LHCN-M2 (cell line): Measurements from ENCODE around the gene HMGN2. TPM values are rescaled to one million over a fixed set of nuclear protein-coding genes. Genes with fewer than 3 reads are reported as not detected.
A peak's percentile ranks its signal among the peaks of the same experiment; 100 is the strongest.
"Not testable (repeated sequence)": the region's sequence is repeated elsewhere in the genome, so short reads cannot be mapped to it uniquely, and the experiment has no call there.

Experiments used
- DNase-seq: peaks from one replicate; pipeline ENCODE4 v3.0.0-alpha.2; 2012; ENCODE audit warnings: low read depth
- total RNA-seq: library from RNA; depleted of rRNA; stranded (reverse); fragments of >200 nt; gene quantifications from 2 replicates; pipeline ENCODE4 v1.2.3, GENCODE V29; 2014

Gene HMGN2
- total RNA-seq, 1 experiment from 2014 or later: 722 TPM

DNA sequence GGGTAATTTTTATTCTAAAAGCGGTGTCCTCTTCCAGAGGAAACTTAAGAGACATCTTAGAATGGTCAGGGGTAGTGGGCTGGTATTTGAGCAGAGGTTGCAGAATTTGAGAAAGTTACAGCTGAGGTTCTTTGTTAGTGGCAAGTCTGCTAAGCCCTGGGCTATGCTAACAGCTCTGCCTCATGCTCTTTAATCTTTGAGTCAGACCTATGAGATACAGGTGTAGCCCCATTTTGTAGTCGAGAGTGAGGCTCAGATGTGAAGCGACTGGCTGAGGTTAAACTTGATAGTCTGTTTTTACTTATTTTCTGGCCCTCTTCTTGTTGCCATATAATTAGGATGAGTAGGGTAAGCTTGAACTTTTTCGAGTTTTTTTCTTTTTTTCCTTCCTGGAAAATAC, 4.7 kb downstream of the HMGN2 start:
- DNase-seq: no peak

DNA sequence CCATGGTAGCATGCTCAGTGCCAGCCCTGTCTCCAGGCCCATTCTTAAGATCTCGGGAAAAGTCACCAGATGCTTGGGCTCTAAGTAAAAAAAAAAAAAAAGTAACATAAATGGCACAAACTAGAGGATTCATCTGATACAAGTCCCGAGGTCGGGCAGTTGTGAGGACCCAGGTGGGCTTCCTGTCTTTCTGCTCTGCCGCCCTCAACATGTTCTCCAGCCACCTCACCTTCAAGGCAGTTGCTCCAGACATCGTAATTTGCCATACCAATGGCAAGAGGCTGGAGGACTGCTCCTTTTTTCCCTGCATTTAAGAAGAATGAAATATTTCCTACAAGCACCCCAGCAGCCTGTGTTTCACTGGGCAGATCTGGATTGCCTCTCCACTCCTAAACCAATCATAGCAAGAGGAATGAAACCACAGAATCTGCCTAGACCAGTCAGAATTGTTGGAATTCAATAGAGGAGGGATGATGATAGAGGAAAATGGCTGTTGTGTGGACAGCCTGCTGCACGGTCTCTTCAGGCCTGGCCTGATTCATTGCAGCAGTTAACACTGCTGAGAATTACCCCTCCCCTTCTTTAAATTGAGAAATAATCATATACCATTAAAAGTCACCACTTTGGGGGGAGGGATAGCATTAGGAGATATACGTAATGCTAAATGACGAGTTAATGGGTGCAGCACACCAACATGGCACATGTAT, 5.4 kb downstream of the HMGN2 start:
- DNase-seq: peak; percentile 36

DNA sequence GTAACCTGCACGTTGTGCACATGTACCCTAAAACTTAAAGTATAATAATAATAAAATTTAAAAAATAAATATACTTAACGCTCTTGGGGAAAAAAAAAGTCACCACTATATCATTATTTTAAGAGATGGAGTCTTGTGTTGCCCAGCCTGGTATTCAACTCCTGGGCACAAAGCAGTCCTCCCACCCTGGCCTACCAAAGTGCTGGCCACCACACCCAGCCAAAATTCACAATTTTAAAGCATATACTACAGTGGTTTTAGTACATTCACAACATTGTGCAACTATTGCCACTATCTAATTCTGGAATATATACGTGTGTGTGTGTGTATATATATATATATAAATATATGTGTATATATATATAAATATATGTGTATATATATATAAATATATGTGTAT, 5.9 kb downstream of the HMGN2 start:
- no peak for DNase-seq

DNA sequence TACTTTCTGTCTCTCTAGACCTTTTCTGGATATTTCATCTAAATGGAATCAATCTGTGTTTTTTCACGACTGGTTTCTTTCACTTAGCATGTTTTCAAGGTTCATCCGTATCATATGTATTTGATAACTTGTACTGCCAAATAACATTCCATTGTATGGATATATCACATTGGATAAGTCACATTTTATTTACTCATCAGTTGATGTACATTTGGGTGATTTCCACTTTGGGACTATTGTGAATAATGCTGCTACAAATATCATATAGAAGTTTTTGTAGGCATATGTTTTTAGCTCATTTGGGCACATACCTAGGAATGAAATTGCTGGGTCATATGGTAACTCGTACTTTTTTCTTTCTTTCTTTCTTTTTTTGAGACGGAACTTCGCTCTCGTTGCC, 6.7 kb downstream of the HMGN2 start:
- DNase-seq: no peak

DNA sequence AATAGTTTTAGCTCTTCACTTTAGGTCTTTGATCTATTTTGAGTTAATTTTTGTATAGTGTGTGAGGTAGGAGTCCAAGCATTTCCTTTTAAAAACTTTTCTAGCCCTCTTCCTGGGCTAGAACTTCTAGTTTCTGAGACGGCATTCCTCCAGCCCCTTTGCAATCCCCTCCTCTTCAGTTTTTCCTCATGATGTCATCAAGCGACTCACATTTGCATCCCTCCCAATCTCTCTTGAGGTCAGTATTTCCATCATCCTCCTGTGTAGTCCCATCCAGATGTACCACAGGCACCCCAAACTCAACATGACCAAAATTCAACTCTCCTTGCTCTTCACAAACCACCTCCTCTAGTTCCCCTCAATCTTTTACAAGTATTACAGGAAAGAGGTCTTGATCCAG, 10.7 kb downstream of the HMGN2 start:
- DNase-seq: no peak

DNA sequence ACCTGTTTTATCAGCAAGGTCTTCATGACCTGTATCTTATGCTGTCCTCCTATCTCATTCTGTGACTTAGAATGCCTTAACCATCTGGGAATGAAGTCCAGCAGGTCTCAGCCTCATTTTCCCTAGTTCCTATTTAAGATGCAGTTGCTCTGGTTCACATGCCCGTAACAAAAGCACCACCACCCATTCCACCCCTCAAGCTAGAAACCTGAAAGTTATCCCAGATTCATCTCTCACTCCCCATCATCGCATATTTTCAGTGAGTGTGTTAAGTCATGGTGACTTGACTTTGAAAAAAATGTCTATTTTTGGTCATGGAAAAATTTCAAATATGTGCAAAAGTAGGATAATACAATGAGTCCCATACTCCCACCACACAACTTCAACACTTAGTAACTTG, 11.7 kb downstream of the HMGN2 start:
- DNase-seq: no peak

DNA sequence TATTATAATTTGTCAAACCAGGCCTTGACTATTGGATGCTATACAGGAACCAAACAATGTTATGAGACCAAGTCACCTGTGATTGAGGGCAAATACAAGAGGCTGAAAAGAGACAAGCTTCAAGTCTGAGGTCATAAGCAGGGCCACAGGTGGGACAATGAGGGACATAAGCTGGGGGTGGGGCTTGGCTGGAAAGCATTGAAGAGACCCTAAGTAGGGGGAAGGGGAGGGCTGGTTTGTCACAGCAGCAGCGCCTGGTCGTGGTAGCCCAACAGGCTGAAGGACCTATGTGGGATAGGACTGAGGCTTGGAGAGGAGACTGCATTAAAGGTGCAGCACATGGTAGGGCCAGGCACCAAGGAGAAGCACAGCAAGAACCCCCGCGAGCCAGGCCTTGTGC, 17.9 kb downstream of the HMGN2 start:
- no peak for DNase-seq

DNA sequence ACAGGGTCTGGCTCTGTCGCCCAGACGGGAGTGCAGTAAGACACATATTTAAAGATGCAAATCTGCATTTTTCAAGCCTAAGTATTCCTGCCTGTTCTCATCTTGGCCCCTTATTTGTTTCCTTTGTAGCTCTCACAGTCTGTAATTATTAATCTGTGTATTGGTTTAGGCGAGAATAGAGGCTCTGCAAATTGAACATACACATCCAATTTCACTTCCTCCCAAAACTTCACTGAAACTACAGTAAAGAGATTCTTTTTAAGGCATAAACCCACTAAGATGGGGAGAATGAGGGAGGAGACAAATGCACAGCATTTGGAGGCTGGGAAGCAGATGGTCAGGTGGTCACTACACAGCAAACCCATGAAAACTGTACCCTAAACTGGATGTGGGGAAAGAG, 21.0 kb downstream of the HMGN2 start:
- DNase-seq: no peak

DNA sequence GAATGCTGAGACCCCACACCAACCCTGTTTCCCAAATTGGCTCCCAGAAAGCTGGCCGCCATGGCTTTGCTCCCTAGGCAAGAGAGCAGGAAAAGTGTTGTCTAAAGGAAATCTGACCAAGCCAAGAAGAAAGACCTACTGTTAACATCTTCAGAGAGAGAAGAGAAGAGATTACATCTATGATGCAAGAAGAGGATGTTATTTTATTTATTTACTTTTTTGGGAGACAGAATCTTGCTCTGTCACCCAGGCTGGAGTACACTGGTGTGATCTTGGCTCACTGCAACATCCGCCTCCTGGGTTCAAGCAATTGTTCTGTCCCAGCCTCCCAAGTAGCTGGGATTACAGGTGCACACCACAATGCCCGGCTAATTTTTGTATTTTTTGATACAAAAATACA, 21.7 kb downstream of the HMGN2 start:
- no peak for DNase-seq

DNA sequence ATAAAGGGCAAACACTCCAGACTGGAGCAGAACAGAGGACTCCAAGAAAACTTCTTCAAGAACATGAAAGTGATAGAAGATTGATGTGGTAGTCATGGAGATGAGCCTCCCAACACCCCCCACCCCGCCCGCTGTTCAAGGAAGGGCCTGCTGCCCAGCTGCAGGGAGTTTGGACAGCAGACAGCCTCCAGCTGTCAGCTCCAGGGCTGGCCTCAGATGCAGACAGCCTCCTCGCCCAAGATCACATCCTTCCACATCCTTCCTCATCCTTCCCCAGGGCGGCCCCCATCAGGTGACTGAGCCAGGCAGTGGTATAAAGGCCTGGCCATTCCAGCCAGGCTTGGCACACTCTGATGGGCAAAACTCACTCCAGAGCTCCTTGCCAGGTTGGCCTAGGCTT, 24.6 kb downstream of the HMGN2 start:
- DNase-seq: no peak

DNA sequence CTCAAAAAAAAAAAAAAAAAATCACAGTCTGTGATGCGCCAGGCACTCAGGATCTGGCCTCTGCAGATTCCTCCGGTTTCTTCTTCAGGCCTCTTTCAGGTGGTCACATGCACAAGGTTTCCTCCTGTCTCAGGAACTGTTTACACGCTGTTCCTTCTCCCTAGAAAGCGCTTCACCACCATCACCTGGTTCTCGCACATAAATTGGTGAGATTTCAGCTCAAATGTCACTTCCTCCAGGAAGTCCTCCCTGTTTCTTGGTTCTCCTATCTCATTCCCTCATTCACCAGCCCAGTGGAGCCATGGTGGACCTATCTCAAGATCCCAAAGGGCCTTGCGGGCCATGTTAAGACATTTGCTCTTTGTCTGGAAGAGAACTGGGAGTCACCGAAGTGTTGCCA, 26.7 kb downstream of the HMGN2 start:
- DNase-seq: no peak

DNA sequence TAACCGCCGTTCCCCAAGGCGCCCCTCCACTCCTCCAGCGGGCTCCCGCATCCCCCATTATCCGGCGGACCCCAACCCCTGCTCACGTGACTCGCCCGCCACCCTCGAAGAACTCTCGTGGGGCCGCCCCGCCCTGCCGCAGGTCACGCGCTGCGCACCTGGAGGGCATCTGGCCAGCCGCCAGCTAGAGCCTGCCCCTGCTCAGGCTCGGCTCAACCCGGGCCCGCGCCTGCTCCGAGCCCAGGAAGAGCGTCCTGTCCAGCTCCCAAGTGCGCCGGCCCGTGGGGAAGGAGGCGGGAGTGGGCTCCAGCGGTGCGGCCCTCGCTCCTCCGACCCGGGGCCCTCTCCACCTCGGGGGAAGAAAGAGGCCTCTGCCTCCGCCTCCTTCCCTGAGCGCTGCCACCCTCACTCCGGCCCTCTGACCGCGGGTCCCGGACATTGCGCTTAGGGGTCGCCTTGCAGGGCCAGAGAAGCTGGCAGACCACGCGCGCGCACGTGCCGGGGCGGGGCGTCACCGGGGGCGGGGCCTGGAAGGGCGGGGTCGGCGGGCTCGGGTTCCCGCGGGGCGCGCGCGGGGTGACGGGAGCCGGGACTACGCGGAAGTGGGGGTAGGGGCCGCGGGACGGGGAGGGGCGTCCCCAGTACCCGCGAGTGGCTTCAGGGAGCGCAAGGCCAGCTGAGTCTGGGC, 28.4 kb downstream of the HMGN2 start:
- no peak for DNase-seq

DNA sequence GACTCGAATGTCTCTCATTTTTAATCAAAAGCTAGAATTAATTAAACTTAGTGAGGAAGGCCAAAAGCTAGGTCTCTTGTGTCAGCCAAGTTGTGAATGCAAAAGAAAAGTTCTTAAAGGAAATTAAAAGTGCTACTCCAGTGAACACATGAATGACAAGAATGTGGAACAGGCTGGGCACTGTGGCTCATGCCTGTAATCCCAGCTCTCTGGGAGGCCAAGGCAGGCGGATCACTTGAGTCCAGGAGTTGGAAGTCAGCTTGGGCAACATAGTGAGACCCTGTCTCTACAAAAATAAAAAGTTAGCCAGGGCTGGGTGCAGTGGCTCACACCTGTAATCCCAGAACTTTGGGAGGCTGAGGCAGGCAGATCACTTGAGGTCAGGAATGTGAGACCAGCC, 38.5 kb downstream of the HMGN2 start:
- not testable (repeated sequence) for DNase-seq

DNA sequence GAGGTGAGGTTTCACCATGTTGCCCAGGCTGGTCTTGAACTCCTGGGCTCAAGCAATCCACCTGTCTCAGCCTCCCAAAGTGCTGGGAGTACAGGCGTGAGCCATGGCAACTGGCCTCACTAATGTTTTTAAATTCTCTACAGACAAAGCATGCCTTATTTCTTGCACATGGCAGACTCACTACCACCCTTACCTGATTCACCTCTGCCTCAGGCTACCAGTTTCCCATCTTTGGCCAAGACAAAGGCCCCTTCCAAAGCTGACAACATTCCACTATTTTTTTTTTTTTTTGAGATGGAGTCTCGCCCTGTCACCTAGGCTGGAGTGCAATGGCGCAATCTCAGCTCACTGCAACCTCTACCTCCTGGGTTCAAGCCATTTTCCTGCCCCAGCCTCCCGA, 43.6 kb downstream of the HMGN2 start:
- DNase-seq: not testable (repeated sequence)

DNA sequence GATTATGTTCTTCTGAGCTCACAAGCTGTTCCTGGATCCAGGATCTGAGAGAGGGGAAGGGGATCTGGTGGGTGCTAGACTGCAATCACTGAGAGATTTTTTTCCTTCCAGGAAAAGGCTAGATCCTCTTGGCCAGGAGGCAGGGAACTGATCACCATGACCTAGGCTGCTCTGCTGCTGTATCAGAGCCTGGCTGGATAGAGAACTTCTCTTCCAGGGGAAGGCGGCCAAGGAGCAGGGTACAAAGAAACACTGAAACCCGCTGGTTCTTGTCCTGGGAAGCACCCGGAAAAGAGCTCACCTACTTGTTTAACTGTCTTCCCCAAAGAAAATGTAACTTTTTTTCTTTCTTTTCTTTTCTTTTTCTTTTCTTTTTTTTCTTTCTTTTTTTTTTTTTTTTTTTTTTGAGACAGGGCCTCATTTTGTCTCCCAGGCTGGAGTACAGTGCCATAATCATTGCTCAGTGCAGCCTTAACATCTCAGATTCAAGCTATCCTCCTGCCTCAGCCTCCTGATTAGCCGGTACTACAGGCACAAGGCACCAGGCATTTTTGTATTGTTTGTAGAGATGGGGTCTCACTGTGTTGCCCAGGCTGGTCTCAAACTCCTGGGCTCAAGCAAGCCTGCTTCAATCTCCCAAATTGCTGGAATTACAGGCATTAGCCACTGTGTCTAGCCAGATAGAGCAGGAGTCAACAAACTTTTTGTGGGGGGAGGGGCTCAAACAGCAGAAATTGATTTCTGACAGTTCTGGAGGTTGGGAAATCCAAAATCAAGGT, 44.9 kb downstream of the HMGN2 start:
- no peak for DNase-seq

DNA sequence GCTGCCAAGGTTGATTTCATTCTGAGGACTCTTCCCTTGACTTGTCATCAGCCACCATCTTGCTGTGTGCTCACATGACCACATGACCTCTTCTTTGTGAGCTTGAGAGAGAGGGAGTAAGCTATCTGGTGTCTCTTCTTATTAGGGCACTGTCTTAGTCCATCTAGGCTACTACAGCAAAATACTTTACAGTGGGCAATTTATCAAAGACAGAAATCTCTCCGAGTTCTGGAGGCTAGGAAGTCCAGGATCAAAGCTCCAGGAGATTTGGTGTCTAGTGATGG, 45.5 kb downstream of the HMGN2 start:
- no peak for DNase-seq

DNA sequence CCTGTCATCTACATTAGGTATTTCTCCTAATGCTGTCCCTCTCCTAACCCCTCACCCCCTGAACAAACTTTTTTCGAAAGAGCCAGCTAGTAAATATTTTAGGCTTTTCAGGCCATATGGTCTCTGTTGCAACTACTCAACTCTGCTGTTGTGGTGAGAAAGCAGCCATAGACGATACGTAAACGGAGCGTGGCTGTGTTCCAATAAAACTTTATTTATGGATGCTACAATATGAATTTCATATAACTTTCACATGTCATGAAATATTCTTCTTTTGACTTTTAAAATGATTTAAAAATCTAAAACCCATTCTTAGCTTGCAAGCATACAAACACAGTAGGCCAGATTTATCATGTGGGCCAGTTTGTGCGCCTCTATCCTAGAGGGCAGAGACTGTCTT, 46.1 kb downstream of the HMGN2 start:
- DNase-seq: no peak

DNA sequence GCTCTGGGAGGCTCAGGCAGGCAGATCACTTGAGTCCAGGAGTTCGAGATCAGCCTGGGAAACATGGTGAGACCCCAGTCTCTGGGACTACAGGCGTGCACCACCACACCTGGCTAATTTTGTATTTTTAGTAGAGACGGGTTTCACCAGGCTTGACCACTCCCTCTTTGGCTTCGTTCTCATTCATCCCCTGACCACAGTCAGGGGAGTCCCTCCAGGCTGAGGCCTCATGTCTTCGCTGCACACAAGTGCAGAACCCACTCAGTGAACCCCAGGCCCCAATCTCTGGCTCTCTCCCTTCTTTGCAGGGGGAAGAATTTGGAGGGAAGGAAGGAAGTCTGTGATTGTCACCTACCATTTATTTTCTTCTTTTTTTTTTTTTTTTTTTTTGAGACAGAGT, 48.1 kb downstream of the HMGN2 start:
- no peak for DNase-seq

DNA sequence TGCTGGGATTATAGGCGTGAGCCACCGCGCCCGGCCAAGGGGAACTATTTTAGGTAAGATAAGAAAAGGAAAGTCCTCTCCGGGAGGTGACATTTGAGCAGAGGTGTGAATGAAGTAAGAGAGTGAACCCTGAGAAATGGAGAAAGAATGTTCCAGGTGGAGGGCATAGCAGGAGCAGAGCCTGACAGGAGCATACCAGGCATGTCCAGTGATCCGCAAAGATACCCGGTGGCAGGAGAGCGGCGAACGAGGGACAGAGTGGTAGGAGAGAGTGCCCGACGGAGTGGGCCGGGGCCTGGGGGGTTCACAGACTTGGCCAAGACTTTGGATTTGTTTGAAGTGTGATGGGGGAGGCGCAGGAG, 49.4 kb downstream of the HMGN2 start:
- no peak for DNase-seq

DNA sequence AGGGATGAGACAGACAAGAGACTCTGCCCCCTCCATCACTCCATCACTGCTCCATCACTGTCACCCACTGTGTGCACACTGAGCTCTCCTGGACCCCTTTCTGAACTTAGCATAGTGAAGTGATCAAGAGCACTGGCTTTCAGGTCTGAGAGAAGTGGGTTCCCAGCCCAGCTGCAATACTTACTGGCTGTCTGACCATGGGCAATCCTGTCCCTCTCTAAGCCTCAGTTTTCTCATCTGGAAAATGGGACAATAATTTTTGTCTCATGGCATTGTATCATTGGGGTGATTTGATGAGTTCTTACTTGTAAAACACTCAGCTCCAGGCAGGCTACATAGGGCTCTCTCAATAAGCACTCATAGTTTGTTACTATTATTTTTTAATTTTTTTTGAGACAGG, 49.8 kb downstream of the HMGN2 start:
- no peak for DNase-seq

DNA sequence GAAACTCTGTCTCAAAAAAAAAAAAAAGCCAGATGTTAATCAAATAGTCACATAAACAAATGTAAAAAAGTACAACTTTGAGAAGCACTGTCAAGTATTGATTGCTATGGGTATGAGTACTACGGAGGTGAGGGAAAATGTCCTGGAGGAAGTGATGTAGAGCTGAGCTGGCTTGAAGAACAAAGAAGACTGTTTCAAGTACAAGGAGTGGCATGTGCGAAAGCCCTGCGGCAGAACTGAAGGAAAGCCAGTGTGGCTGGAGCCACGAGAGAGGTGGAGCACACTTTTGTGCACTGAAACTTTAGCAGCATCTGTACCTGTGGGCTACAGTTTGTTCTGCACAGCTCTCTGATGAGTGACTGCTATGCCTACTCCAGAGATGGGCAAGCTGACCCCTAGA, 51.9 kb downstream of the HMGN2 start:
- no peak for DNase-seq
